Measurements from ENCODE around the gene AUTS2. TPM values are rescaled to one million over a fixed set of nuclear protein-coding genes. Genes with fewer than 3 reads are reported as not detected.

Gene AUTS2
- total and polyA plus RNA-seq, 2 of the 8 experiments (the other 6 are each of a cell fraction or from before 2014, with no cell fraction given), result 25.9 to 101 TPM

GRCh38 chr7:70711452-70711851 lies 1113.2 kb downstream of the AUTS2 start (continued):
- TF ChIP-seq CHD7 (IDR thresholded peaks at IDR 0.05; ENCODE audit: insufficient replicate concordance, low read length) (no peak), TCF12 (IDR thresholded peaks at IDR 0.05; ENCODE audit: low read depth, low read length) (no peak), ASH2L (IDR thresholded peaks at IDR 0.05; ENCODE audit: low read length) (no peak), CBX5 (IDR thresholded peaks at IDR 0.05; ENCODE audit: low read depth, low read length) (no peak)
